Endothelial cell of umbilical vein (primary cell): Measurements from ENCODE around the gene DMRTB1.

Experiments used
- CTCF ChIP-seq, 2 donors: IDR thresholded peaks; 1 replicate in 1 of 2; 2 replicates in 1 of 2; pipeline ENCODE4 v1.5.1; 2011; ENCODE audit warnings: low read length in 2 of 2, mild to moderate bottlenecking in 2 of 2, moderate library complexity in 2 of 2, control low read depth in 1 of 2, inconsistent platforms in 1 of 2, low read depth in 1 of 2; ENCODE audit not compliant: insufficient read depth in 1 of 2; ENCODE audit errors: extremely low read depth in 1 of 2
- EZH2 ChIP-seq: IDR thresholded peaks from 2 replicates; pipeline ENCODE4 v1.6.1; 2012; ENCODE audit warnings: borderline replicate concordance, low read depth, mild to moderate bottlenecking, moderate library complexity, low read length, inconsistent platforms; ENCODE audit not compliant: severe bottlenecking
- JUN ChIP-seq: IDR thresholded peaks from 2 replicates; pipeline ENCODE4 v1.6.1; 2011; ENCODE audit warnings: borderline replicate concordance, low read depth; ENCODE audit not compliant: insufficient read length, insufficient read depth
- POLR2A ChIP-seq: IDR thresholded peaks from 2 replicates; pipeline ENCODE4 v1.6.1; 2012; ENCODE audit warnings: low read depth, mild to moderate bottlenecking, control low read depth, low read length
- POLR2AphosphoS5 ChIP-seq: IDR thresholded peaks from 2 replicates; pipeline ENCODE4 v1.6.1; 2012; ENCODE audit warnings: low read depth, mild to moderate bottlenecking, control low read depth, low read length, moderate library complexity; ENCODE audit not compliant: insufficient read depth

GRCh38 chr1:53432611-53433010 lies 26.6 kb upstream of the DMRTB1 start:
- TF ChIP-seq EZH2 (no peak), POLR2AphosphoS5 (no peak), CTCF (IDR thresholded peaks at IDR 0.05; ENCODE audit: extremely low read depth in 1 of 2, insufficient read depth in 1 of 2, low read depth in 1 of 2, low read length in 2 of 2) (no peak), POLR2A (no peak), JUN (no peak)
